Islet of Langerhans (tissue), 1 donor: ENCODE results near the gene RBM43.

Source experiments
- FAIRE-seq: peaks from one replicate; lab custom pipeline; 2011; peaks lifted over from hg19 to GRCh38; lab: Jason Lieb, UNC

The RBM43 gene

DNA sequence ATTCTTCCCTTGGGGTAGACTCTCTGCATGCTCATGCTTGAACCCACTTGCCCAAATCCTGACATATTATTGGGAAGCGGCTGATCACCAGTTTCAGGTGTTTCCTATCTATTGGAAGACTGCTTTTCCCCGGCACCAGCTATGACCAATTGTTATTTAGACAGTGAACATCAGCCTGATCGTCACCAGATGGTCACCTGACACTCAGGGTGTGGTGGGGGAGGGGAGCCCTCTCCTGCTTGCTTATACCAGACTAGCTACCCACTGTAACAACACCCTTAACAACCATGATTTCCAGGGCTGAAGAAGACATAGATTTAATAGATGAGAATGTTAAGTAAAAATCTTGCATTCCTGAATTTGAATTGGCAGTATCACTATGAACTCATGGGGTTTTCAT lies 44.3 kb downstream of the RBM43 start:
- no peak for FAIRE-seq

DNA sequence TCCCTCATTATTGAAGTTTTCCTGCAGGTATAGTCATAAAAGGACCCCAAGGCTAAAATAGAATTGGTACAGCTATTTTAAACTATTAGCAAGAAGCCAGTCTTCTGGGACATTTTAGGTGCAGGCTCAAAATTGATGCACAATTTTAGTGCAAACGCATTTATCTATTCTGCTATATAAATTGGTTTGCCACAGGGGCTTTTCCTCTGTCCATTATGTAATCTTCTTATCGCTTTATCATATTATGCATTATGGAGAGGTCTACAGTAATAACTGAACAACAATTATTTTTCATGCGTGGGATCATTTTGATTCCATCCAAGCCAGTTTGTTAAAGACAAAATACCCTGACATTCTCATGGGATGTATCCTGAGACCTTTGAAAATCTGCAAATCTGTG lies 54.6 kb downstream of the RBM43 start:
- no peak for FAIRE-seq

DNA sequence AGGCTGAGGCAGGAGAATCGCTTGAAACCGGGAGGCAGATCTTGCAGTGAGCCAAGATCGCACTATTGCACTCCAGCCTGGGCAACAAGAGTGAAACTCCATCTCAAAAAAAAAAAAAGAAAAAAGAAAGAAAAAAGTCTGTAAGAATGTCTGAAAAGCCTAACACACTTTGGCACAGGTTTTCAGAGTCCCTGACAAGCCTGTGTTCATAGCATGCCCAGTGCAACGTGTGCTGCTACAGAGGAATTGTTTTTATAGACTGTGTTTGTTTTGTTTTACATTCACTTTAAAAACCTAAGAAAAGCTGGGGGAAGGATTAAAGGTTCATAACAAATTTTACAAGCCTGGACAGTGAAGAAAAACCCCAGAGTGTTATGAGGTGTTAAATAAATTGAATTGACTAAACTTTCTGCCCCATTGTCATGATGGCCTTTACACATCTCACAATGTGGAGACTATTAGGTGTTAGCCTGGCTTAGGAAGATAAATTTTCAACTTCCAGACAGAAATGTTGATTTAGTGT lies 55.2 kb downstream of the RBM43 start:
- FAIRE-seq = no peak

DNA sequence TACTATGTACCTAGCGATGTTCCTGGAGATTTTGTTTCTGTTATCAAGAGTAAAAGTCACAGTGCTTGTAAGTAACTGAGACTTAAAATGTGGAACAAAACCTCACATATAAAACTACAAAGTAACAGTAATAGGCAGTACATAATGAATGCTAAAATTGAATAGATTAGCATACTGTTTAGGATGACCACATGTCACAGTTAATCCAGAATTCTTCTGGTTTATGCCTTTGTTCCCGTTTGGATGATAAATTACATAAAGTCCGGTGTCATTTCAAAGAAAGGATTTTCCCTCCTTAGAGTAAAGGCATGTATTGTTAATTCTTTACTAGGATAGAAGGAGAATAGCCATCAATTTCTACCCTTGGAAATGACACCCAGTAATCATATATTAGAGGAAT lies 56.1 kb downstream of the RBM43 start:
- FAIRE-seq = no peak

DNA sequence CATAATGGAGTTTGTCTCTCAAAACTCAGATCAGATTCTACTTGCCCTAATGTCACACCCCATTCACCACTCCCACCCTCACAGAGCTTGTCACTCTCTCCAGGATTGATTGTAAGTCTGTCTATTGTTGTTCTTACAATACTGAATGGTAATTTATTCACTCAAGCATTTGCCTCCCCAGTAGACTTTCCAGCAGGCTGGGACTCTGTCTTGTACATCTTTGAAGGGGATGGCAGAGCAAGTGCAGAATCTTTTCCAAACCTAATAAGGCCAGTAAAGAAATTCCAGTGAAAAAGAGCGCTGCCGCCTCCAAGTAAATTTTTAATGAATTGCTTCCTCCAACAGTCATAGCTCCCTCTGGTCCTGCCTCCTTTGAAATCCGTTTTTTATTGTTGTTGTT lies 56.9 kb downstream of the RBM43 start:
- FAIRE-seq = no peak

DNA sequence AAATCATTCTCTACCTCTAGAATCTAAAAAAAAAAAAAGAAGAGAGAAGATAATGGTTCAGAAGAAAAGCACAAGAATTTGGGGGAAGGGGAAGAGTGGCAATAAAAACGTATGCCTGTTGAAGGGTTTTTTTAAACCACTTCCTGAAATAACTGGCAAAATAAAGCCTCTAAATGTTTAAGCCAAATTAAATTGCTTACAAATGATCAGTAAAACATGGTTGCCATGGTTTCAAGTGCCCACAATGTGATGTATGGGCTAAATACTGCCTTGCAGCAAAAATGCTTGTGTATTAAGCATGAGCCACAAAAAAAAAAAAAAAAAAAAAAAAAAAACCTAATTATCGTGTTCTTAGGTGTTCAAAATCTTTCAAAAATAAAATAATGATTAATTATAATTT lies 60.8 kb downstream of the RBM43 start:
- no peak for FAIRE-seq

DNA sequence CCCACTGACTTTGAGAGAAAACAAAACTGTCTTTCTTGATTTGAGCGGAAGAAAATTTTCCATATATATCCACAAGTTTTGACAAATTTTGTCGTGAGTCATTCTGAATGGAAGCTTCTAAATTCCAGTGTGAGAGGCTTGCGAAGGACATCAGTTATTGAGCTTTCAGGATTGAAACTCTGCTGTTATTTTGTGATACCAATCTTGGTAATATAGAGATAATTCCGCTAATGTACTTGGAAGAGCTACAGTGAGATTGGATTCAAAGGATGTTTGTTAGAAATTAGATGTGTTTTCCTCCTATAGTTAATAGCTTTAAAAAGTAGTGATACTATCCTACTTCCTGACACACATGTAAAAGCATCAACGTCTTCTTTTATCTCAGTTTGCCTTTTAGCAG lies 61.4 kb downstream of the RBM43 start:
- no peak for FAIRE-seq

DNA sequence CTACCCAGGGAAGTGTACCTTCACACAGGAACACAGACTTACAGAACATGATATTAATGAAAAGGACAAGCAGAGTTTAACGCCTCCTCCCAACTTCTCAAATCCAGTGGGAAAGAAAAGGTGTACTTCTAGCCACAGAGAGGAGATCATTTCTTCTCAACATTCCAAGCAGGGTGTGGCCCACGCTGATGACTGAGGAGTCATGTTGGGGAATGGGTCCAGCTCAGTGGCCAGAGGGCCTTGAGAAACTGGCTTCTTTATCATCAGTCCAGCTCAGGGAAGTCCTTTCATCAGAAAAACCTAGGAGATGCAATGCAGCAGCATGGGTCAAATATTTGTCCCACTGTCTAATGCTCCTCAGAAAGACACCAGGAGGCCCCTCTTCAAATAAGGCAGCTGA lies 63.0 kb downstream of the RBM43 start:
- FAIRE-seq = no peak
